ENCODE data around the gene S1PR3.
A peak's percentile ranks its signal among the peaks of the same experiment; 100 is the strongest.

S1PR3 gene

GRCh38 chr9:88993327-88993726 is 2.1 kb downstream of the S1PR3 start:
- DNase-seq (ENCODE audit: low spot score) = no peak

DNA sequence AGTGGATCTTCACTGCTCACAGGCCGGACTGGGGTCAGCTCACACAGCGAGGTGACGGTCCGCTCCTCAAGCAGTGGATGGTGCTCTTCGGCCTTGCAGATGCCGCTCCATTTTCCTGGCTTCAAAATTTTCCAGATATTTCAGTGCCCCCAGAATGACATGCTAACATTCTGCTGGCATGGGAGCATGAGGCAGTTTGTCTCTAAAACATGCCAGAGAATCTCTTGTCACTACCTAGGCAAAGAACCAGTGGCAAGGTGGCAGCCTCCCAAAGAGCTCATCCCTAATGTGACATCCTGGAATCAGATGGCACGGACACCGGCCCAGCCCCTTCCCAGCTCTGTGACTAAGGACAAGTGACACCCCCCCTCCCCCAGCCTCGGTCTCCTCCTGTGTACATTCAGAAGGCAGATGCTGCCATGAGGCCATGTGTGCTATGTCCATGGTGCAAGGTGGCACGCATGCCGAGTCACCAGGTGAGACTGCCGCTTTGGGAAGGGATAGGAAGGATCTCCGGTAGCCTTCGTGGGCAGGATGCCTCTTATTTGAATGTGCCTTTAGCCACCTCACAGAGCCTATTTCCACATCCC is 2.7 kb downstream of the S1PR3 start:
- DNase-seq (ENCODE audit: low spot score) = no peak

DNA sequence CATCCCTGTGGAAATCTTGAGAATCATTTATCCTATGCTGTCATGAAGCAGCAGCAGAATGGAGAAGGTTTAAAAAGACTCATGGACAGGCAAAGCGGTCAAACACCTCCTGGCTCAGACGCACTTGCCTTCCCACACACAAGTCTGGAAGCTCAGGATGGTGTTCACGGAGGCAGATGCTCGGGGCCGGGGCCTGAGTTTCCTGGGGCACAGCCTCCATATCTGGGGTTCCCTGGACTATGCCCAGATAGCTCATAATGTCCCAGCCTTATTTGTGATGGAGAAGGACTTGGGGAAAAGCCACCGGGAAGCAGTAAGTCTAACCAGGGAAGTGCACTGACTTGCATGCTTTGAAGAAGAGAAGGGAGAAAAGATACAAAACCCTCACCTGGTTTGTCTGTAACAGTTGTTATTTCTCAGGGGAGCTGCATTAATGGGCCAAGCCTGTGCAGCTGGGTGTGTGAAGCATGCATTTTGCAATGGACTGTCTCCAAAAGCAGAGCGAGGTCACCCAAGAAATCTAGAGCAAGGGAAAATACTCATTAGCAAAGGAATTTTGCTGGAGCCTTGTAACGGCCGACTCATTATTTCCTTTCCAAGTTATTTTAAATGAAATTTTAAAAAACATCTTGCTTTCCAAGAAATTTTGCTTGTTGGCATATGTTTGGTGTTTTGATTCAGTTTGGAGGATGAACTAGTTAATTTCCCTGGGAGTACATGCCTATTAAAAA is 3.4 kb downstream of the S1PR3 start:
- DNase-seq (ENCODE audit: low spot score) = no peak

GRCh38 chr9:88995200-88995577 is 3.9 kb downstream of the S1PR3 start:
- DNase-seq (ENCODE audit: low spot score) = no peak

DNA sequence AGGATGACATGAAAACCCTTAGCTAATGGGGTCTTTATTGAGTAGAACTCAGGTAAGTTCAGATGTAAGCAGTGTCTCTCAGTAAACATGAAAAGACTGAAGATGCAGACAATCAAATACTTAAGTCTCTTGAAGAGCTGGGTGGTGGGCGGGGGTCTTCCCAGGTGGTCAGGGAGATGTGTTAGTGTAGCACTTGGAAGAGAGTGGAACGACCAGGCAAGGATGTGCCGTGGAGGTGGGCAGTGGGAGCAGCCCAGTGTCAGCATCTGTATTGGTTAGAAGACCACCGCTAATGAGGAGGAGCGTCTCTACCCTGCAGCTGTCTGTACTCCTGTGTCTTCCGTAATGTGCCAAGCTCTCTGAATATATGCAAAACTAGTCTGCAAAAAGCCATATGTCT is 4.4 kb downstream of the S1PR3 start:
- no peak for DNase-seq (ENCODE audit: low spot score)

- DNase-seq (ENCODE audit: low spot score) = no peak
Observed at GRCh38 chr9:88996046-88996920, 5.0 kb downstream of the S1PR3 start.

DNA sequence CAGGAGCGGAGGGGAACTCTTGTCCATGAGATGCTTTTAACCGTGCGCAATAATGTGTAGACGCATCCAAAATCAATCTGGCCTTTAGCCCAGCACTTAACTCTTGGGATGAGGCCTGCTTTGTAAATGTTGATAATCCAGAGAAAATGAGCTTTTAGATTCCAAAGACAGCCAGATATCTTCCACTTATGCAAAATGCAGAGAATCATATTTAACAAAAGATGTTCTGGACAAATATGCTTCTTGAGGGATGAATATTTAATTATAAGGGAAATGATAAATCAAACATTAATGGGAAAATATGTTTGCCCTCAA is 5.6 kb downstream of the S1PR3 start:
- no peak for DNase-seq (ENCODE audit: low spot score)

GRCh38 chr9:88997646-88998045 is 6.4 kb downstream of the S1PR3 start:
- DNase-seq (ENCODE audit: low spot score) = no peak

DNA sequence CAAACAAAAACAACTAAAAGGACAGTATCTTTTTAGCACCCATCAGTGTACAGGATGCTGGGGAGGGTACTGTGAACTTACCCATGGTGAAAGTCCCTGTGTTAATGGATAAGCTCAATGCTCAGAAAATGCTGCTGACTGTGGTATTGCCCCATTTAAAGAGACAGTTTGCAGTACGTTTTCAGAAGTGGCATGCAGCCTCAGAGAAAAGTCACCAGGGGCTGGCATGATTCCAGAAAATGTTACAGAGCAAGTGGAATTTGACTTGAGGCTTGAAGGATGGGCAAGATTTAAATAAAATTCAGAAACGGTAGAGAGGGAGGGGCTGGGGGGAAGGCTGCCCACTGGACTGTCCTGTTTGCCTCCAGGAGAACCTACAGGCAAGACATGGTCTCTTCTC is 7.2 kb downstream of the S1PR3 start:
- peak; percentile 57 for DNase-seq (ENCODE audit: low spot score)

DNA sequence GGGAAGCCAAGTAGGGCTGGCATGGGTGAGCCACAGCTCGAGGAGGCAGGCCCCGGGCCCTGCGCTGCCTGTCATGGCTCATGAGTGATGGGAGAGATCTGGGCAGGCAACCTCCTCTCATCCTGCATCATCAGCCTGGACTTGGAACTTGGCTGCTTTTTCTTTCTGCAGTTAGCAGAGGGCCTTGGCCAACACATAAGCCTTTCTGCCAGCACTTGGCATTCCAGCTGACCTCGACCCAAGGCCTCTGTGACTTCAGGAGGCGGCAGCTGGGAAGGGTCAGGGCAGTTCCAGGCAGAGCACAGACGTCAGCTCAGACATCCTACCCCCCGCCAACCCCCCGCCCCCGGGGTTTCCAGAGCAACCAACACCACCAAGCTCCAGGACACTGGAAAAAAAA is 7.6 kb downstream of the S1PR3 start:
- peak; percentile 45 for DNase-seq (ENCODE audit: low spot score)

DNA sequence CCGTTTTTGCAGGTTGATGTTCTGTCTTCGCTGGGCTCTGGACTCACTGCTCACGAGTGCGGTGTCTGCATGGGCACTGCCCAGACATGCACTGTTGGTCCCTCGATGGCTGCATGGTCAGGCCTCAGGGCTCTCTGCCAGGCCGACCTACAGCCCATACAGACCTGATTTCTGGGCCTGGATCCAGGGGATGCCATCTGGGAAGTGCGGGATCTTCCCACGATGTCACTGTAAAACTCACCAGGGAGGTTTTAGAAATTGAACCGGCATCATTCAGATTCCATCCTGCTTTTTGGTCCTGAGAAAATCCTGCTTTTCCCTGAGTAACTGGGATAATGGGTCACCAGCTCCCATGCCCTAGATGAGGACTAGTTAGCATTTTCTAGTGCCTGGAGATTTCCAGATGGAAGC is 9.1 kb downstream of the S1PR3 start:
- no peak for DNase-seq (ENCODE audit: low spot score)

- DNase-seq (ENCODE audit: low spot score) = peak; percentile 78
Observed at GRCh38 chr9:89000973-89001916, 10.0 kb downstream of the S1PR3 start.

GRCh38 chr9:89001917-89002540 is 10.8 kb downstream of the S1PR3 start:
- no peak for DNase-seq (ENCODE audit: low spot score)

DNA sequence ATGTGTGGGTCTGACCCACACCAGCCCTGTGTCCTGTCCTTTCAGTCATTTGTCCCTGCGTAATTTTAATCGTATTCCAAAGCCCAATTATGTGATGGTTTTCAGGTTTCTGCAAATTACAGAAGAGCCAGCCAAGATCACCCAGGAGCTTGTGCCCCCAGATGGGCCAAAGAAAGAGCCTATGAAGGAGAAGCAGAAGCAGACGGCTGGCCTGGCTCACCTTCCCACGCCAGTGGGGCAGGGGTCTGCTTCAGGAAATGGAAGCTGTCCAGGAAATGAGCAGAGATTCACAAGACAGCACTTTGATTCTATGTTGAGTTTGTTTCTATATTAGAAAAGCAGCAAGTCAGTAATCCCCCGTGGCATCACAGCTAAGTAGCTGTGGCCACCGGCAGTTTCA is 11.7 kb downstream of the S1PR3 start:
- DNase-seq (ENCODE audit: low spot score) = no peak

GRCh38 chr9:89005323-89005722 is 14.1 kb downstream of the S1PR3 start:
- DNase-seq (ENCODE audit: low spot score) = no peak

- DNase-seq (ENCODE audit: low spot score) = no peak
Observed at GRCh38 chr9:89006267-89006666, 15.0 kb downstream of the S1PR3 start.

DNA sequence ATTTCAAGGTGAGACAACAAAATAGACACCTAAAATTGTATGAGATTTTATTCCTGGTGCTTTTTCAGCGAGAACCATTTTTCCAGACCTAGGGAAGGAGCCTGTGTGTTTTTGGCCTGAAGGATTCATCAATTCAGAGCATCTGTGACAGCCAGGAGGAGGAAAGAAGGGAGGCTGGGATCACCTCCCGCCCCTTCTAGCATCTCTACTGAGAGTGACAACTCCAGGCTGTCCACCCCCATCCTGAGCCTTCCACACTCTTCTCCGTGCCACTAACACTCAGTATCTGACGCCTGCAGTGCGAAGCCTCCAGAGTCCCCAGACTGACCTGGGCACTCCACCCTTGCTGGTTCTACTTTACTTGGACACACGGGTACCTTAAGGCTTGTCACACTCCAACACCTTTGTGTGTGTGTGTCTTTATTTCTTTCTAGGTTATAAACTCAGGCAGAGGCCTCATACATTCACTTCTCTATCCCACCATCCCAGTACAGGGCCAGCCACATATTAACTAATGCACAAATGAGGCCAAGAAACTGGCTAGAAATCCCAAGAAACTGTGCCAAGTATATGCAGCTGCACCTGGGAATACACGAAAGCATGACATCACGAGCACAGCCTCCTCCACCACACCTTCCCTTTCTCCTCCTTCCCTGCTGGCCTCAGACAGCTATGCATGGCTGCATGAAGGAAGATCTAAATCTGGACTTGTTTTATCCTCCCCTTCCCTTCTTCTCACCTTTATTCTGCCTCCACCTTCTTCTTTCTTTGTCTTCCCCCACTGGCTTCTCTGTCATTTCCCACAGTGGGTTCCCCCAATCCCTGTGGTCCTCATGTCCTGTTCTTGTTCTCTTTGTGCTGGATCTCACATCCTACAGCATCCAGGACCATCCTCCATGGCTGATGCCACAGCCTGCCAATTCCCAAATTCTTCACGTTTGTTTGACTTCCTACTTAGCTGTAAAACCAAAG is 16.0 kb downstream of the S1PR3 start:
- no peak for DNase-seq (ENCODE audit: low spot score)

- DNase-seq (ENCODE audit: low spot score) = no peak
Observed at GRCh38 chr9:89008055-89008743, 16.9 kb downstream of the S1PR3 start.

GRCh38 chr9:89008744-89009545 is 17.7 kb downstream of the S1PR3 start:
- DNase-seq (ENCODE audit: low spot score) = no peak

Measured in kidney tubule cell (primary cell).